Testis (tissue), 2 donors: ENCODE data around the gene OPCML.

Experiments
- CTCF ChIP-seq, 3 experiments: fragments of 450-650 bp in 2 of 3; fragments of 200-600 bp in 1 of 3; sonication (generic) in 1 of 3; IDR thresholded peaks; one replicate each; pipeline ENCODE4 v1.5.1; 2016 to 2019; ENCODE audit warnings: antibody characterized with exemption in 3 of 3, mild to moderate bottlenecking in 2 of 3, moderate library complexity in 1 of 3
- POLR2A ChIP-seq: fragments of 450-650 bp; IDR thresholded peaks from one replicate; pipeline ENCODE4 v1.6.1; 2017; ENCODE audit warnings: antibody characterized with exemption, mild to moderate bottlenecking, moderate library complexity

DNA sequence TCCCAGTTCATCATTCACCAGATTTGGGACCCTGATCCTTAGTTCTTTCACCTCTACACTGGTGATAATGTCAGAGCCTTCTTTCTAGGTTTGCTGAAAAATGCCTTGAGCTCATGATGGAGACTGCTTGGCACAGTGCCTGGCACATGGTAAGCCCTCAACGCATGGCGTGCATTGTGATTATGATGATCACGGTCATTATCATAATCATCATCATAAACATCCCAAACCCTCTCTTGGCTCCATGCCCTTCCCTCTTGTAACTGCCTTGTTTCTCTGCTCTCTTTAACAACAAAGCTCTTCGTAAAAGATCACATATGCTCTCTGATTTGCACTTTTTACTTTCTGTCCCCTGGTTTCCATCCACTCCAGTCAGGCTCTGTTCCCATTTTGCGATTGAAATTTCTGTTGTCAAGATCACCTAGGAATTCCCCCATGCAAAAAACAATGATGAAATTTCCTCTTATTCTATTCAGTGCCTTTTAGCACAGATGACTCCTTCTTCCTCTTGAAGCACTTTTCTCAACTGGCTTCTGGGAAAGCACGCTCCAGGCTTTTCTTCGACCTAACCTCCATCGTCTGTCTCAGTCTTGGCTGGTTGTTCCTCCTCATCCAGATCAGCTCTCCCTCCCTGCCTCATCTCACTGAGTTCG is 479.1 kb downstream of the OPCML start:
- TF ChIP-seq CTCF (IDR thresholded peaks at IDR 0.05) (no peak), POLR2A (no peak)
